ENCODE results near the gene SIGLEC15. TPM values are rescaled to one million over a fixed set of nuclear protein-coding genes. Genes with fewer than 3 reads are reported as not detected.

Gene SIGLEC15
- total RNA-seq, 1 donor, result 0.43 TPM

DNA sequence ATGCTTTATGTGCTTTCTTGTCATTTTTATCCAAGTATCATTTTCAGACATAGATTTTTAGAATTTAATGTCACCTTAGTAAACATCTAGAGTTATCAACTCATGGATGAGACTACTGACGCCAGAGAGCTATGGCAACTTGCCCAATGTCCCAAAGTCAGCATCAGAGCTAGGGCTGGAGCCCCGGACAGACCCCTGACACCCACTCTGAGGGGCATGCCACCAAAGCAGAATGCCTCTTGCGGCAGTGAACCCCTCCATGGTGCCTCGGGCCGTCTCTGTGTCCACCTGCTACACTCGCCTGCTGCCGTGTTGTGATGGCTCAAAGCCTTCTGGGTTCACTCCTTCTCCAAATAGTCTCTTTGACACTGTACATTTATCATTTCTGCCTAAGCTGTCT is 5.4 kb downstream of the SIGLEC15 start:
- TF ChIP-seq CTCF (IDR thresholded peaks at IDR 0.05; ENCODE audit: insufficient read depth, low read depth, low read length), result no peak
- no peak overlapping the region for H3K4me3 ChIP-seq (ENCODE audit: low read depth, low read length)
- DNase-seq (ENCODE audit: low read depth), result no peak

DNA sequence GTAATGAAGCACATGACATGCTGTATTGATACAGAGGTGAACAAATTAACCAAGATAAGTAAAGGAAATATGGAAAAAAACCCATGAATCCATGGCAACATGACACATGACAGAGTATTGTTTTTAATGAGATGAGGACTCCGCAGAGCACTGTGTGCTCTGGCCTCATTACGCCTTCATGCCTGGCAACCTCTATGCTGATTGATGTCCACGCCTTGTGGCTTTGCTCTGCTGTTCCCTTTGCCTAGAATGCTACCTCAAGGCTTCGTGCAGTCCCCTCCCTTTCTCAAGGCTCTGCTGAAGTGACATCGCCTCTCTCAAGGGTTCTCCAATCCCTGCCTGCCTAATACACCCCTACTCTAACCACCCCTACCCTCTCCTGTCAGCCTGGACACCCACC is 8.4 kb downstream of the SIGLEC15 start:
- DNase-seq (ENCODE audit: low read depth), result no peak
- no peak for TF ChIP-seq CTCF (IDR thresholded peaks at IDR 0.05; ENCODE audit: insufficient read depth, low read depth, low read length)

DNA sequence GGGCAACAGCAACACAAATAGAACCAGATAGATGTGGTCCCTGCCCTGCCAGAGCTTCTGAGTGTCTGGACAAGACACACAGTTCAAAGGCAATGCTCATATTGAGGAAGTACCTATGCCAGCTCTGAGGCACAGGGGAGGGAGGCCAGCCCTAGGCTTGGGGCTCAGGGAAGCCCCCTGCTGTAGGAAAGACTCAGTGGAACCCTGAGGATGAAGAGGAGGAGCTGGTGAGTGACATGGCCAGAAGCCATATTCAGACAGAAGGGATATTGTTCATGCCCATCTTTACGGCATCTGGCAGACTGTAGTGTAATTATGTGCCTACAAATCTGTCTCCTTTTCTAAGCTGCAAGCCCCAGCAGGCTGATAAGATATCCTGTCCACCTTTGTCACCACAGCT is 8.8 kb downstream of the SIGLEC15 start:
- TF ChIP-seq CTCF (IDR thresholded peaks at IDR 0.05; ENCODE audit: insufficient read depth, low read depth, low read length), result no peak
- H3K4me3 ChIP-seq (ENCODE audit: low read depth, low read length), result no peak overlapping the region
- DNase-seq (ENCODE audit: low read depth), result no peak

More for the DNA sequence above, 8.4 kb downstream of the SIGLEC15 start:
- no peak overlapping the region for H3K4me3 ChIP-seq (ENCODE audit: low read depth, low read length)

DNA sequence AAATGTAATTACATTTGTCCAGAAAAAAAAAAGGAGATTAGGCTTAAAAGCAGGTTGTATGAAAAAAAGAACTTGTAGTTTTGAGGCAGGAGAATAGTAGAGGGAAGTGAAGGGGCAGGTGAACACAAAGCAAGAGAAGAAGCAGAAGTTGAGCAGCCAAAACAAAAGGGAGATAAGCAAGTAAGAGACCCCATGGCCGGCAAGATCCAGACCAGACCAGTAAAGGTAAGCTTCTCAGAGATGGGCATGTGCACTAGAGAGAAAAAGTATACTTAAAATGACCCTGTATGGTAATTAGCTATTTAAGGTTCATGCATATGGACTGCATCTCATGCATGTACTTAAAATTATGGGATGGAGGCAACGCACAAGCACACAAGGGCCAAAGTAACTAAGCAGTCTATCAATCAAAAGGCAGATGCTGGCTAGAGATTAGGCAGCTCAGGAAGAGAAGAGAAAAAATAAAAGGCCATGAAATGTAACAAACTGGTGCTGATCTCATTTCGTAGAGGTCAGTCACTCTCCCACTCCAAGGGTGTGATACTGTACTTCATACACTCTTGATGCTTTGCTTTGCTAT is 9.7 kb downstream of the SIGLEC15 start:
- no peak for TF ChIP-seq CTCF (IDR thresholded peaks at IDR 0.05; ENCODE audit: insufficient read depth, low read depth, low read length)
- no peak for DNase-seq (ENCODE audit: low read depth)
- no peak overlapping the region for H3K4me3 ChIP-seq (ENCODE audit: low read depth, low read length)

- peak; percentile 55 for DNase-seq (ENCODE audit: low read depth)
- no peak for TF ChIP-seq CTCF (IDR thresholded peaks at IDR 0.05; ENCODE audit: insufficient read depth, low read depth, low read length)
- H3K4me3 ChIP-seq (ENCODE audit: low read depth, low read length), result no peak overlapping the region
Measured at GRCh38 chr18:45836242-45837205, 11.0 kb downstream of the SIGLEC15 start.

- DNase-seq (ENCODE audit: low read depth), result peak; percentile 54
- H3K4me3 ChIP-seq (ENCODE audit: low read depth, low read length), result peak overlapping the region; percentile 9
- peak; percentile 22 for TF ChIP-seq CTCF (IDR thresholded peaks at IDR 0.05; ENCODE audit: insufficient read depth, low read depth, low read length)
Measured at GRCh38 chr18:45837283-45838070, 12.0 kb downstream of the SIGLEC15 start.
